Measurements from ENCODE around the gene RAD51B.

Gene RAD51B

DNA sequence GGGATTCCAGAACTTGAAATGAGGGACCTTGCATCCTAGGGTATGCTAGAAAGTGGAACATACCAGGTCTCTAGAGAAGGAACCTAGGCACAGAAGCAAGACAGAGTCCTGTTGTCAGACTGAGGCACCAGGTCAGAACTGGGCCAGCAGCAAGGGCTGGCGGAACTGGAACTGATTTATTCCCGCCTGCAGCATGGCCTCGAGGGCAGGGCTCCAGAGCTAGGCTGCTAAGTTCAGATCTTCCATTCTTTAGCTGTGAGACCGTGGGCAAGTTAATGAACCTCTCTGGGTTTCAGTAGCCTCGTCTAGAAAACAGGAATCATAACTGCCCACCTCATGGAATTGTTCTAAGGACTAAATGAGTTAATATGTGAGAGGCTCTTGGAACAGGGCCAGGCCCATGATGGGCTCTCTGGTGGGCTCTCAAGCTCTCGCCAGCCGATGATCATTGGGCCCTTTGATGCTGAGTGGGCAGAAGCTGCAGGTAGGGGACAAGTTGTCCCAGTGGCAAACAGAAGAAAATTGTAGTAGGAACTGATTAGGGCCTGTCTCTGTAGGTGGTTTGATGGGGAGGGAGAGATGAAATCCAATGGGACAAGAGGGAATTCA lies 773.5 kb downstream of the RAD51B start:
- DNase-seq = no peak

DNA sequence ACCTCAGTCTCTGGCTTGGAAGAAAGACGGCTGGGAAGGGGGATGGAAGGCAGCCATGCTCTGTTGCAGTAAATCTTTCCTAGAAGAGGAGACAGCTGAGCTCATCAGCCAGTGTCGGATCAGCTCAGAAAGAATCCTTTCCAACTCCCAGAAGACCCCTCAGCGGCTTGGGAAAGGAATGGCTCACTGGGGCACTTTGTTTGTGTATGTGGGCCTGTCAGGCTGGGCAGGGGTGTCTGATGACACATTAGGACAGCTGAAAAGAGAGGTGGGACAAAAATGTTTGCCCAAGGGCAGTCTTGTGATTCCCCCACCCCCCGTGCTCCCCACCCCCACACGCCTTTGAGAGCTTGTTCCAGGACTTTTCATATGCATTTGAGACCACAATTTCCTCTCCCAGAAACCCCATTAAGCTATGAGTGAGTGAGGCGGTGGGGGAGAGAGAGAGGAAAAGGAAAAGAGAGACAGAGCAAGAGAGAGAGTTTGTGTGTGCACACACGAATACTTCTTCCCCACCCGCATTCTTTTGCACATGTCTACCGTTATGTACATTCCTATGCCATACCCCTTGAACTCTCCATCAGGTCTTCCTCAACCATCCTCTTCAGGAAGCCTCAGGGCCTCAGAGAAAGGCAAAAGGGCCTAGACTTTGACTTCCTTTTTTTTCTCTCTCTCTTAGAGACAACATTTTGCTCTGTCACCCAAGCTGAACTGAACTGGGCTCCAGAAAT lies 774.4 kb downstream of the RAD51B start:
- DNase-seq = peak; percentile 6

DNA sequence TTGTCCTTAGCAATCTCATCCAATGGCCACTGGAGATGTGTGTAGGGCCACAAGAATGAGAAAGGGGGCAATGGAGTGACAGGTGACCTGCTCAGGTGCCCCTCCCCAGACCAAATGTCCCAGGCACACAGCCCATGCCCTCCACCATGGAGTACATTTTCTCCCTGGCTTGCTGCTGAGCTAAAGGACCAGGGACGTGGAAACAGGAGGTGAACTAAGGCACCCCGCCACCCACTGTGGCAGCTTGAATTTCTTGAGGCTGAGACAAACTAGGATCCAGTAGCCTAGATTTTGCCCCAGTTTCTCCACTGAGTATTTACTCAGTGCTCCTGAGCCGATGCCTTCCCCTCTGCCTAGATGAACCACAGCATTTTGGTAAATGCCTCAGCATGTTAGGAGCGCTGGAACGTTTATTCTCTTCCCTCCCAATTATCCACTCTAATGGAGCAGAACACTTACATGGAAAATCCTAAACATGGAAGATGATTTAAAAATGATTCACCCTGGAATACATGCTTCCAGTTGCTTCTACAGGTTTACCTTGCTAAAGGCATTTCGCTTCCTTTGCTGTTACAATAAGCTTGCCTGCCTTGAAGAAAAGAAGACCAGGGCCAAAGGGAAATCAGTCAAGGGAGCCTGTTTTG lies 775.3 kb downstream of the RAD51B start:
- no peak for DNase-seq

DNA sequence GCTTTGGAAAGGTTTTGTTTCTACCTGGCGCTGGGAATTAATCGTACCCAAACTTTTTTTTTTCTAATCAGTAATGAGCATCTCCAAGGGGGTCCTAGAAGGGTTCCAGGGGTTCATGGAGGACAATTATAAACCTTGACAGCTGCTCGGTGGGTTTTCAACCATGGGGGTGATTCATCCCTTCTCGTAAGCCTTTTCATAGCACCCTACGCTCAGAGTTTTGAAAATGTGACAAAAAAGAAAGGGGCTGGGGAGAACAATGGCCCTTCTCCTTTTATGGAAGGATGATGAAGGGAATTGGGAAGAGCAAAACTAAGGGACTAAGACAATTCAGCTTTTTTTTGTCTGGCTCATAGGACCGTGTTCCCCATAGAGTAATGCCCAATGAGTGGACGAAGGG lies 776.6 kb downstream of the RAD51B start:
- DNase-seq = no peak

DNA sequence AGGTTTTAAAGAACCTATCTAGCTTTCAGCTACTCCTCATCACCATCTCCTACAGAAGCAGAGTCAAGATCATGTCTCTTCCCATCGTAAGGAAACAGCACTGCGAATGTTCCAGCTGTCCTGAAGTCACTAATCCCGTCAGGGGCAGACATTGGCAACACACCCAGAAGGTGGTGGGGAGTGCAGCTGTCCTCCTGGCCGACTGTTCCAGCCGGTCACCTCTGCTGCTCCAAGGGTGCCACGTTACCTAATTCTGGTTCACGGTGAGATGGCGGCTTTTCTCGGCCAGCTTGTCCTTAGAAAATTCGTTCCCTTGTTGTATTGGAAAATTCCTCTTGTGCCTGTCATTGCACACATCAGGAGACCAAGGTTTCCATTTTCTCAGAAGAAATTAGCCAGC lies 777.1 kb downstream of the RAD51B start:
- DNase-seq = no peak

- DNase-seq = no peak
These were observed 778.5 kb downstream of the RAD51B start for GRCh38 chr14:68598089-68598488.

GRCh38 chr14:68598621-68599447 lies 779.3 kb downstream of the RAD51B start:
- DNase-seq = no peak

GRCh38 chr14:68599896-68600610 lies 780.5 kb downstream of the RAD51B start:
- no peak for DNase-seq

DNA sequence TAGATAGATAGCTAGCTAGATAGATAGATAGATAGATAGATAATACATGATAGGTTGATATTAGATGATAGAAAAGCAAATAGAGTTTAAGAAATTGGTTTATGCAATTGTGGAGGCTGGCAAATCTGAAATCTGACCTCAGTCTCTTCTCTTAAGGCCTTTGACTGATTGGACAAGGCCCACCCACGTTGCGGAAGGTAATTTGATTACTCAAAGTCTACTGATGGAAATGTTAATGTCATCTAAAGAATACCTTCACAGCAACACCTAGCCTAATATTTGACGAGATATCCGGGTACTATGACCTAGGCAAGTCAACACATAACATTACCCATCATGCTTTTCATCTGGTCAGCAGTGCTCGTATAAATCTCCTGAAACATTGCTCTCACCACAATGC lies 782.9 kb downstream of the RAD51B start:
- no peak for DNase-seq

GRCh38 chr14:68603533-68604360 lies 784.2 kb downstream of the RAD51B start:
- no peak for DNase-seq

GRCh38 chr14:68604361-68604730 lies 784.8 kb downstream of the RAD51B start:
- DNase-seq = no peak

DNA sequence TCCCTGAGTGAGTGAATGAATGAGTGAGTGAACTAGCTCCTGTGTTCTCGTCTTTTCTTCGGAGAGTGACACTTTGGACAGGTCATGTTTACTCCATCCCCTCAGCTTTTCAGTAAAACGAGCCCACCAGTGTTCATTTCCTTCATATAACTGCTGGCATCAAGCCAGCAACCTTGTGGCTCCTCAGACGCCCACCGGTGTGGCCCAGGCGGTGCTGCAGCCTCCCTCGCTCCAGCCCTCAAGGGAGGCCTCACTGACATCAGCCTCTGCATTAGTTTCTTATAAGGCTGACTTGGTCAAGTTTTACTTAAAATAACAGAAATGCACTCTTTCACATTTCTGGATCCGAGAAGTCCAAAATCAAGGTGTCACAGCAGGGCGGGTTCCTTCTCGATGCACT lies 785.2 kb downstream of the RAD51B start:
- no peak for DNase-seq

DNA sequence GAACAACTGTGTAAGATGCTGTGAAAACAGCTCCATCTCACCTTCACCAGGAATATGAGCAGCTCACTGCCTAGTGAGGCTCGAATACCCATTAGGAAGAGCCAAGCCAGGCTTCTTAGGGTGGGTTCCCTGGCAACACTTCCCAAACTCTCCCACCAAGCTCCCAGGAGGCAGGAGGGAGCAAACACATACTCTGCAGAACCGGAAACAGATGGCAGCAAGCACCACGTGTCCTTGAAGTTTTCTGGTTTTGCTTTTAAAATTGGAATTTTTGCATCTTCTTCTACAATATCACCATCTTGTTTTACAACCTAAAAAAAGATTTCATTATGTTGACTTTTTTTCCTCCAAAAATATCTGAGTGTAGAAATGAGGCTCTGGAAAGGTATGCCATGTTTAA lies 786.6 kb downstream of the RAD51B start:
- DNase-seq = no peak

GRCh38 chr14:68606644-68607043 lies 787.1 kb downstream of the RAD51B start:
- no peak for DNase-seq

- no peak for DNase-seq
These were observed 787.7 kb downstream of the RAD51B start for GRCh38 chr14:68607081-68607866.

GRCh38 chr14:68607867-68608573 lies 788.4 kb downstream of the RAD51B start:
- no peak for DNase-seq

DNA sequence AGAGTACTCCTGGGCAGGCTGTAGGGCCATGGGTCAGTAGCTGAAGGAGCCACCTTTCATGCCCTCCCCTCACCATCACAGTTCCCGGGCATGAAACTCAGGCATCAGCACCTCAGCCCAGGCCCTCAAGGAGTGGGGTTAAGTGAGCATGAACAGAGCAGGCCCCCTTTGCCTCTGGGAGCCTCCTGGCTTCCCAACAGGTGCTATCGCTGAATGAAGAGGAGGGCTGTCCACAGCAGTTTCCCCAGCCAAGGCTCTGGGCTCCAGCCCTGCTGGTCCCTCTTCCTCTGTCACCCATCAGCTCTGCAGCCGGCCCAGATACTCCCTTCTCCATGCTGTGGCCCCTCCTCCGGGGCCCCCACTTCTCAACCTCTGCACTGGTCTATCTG lies 789.0 kb downstream of the RAD51B start:
- no peak for DNase-seq

DNA sequence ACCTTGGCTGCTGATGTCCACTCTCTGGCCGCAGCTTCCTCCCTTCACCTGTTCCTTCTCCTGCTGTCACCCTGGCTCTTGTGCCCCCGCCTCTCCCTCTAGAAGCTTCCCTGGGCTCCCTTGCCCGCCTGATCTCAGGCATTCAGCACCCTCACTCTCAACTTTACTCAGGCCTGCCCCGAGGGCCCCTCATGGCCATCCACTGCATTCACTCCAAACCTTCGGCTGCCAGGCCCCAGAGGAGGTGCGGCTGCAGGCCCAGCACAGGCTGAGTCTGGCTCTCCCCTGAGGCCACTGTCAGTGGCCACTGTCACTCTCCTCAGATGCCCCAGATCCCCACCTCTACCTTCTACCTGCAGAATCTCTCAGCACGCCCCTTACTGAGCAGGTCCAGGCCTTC lies 789.4 kb downstream of the RAD51B start:
- no peak for DNase-seq

- no peak for DNase-seq
These were observed 790.7 kb downstream of the RAD51B start for GRCh38 chr14:68610251-68610793.

DNA sequence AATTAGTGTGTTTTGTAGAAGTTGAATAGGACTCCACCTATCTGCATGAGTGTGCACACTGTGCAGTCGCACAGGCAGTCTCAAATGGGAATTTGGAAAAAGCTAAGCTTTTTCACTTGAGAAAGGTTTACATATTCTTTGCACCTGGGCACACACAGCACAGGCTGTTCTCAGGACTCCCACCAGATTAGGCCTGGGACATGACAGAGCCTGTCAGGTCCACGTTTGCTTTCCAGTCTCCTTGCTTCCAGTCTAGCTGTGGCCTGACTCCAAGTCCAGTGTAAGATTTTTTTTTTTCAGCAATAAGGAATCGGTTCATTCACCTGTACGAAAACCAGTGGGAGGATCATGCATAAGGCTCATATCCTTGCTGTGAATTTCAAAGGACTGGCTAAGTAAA lies 792.0 kb downstream of the RAD51B start:
- no peak for DNase-seq
